HG02981 (cell line): ENCODE data around the gene ACCSL.
A peak's percentile ranks its signal among the peaks of the same experiment; 100 is the strongest.

Experiments
- ATAC-seq: cut with Tn5 transposase; IDR thresholded peaks from one replicate; pipeline ENCODE4 v1.9.1; 2021; ENCODE audit warnings: mild to moderate bottlenecking, moderate library complexity; ENCODE audit not compliant: unreplicated experiment

The ACCSL gene

DNA sequence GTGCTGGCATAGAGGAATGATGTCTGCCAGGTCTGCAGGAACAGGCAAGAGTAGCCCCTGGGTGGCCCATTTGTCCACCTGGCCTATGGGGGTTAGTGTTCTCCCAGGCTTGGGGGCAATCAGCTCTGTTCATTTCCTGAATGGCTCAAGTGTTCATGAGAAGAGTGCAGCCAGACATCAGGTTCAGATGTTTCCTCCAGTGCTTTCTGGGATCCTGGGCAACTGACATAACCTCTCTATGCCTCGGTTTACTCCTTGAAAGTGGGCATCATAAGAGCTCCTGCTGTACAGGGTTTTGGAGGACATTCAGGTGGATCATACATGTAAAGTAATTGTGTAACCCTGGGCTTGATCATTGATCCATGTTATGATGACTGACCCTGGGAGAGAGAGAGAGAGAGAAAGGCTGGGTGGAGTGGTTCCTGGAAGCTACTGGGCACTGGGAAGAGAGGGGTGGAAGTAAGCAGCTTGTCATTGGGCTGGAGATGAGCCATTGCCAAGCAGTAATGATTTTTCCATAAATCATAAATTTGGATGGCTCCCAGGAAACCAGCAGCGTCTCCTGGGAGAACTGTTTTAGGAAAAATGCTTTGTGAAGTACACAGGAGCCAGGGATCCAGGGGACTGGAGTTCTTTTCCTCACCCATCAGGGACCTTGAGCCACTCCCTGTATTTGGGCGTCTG is 30.2 kb upstream of the ACCSL start:
- ATAC-seq = no peak

- ATAC-seq = no peak
Observed at GRCh38 chr11:44018127-44018521, 29.7 kb upstream of the ACCSL start.

- ATAC-seq = no peak
Observed at GRCh38 chr11:44018829-44019228, 29.0 kb upstream of the ACCSL start.

GRCh38 chr11:44024977-44025376 is 22.8 kb upstream of the ACCSL start:
- no peak for ATAC-seq

DNA sequence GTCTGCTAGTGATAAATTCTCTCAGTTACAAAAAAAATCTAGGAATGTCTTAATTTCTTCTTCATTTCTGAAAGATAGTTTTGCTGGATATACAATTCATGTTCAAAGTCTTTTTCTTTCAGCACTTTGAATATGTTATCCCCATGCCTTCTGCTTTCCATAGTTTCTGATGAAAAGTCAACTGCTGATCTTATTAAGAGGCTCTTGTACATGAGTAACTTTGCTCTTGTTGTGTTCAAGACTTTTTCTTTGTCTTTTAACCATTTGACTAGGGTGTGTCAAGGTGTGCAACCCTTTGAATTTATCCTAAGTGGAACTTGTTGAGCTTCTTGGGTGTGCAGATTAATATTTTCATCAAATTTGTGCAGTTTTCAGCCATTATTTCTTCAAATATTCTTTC is 22.1 kb upstream of the ACCSL start:
- no peak for ATAC-seq

- ATAC-seq = no peak
Observed at GRCh38 chr11:44028401-44028800, 19.4 kb upstream of the ACCSL start.

GRCh38 chr11:44028816-44029506 is 18.8 kb upstream of the ACCSL start:
- no peak for ATAC-seq

- no peak for ATAC-seq
Observed at GRCh38 chr11:44029507-44029845, 18.3 kb upstream of the ACCSL start.

DNA sequence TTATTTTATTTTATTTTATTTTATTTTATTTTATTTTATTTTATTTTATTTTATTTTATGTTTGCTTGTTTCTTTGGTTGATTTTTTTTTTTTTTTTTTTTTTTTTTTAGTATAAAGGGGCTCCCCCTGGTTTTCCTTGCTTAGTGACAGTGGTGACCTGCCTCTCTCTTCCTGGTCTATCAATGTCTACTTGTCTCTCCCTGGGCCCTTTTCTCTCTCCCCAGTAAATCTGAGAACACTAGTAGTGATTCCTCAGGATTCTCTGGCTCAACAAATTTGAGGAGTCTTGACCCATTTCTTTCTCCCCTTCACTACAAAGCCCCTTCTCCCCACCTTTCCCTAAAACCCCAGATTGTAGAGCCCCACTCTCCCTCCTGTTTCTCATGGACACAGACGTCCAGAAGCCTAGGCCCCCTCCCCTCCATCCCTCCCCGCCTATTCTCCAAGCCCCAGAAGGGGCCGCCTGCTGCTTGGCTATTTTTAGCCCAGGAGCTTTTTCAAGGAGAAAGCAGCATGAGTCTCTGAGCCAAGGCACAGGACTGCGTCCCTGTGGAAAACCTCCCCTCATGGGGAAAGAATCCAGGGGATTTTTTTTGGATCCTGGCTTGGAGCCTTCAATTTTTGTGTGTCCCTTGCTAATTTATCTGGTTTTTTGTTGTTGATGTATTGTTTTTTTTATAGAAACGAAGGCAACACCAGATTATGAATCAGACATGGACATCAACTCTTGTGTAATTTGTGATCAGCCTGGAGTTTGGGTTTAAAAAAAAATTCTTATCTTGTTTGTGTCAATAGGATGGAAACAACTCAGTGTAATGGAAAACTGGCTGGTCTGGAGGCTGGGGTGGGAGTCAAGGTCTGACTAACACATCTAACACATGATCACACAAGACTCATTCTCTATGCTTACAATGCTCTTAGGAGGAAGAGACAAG is 17.5 kb upstream of the ACCSL start:
- no peak for ATAC-seq

- ATAC-seq = no peak
Observed at GRCh38 chr11:44030996-44031395, 16.8 kb upstream of the ACCSL start.

GRCh38 chr11:44031549-44031948 is 16.2 kb upstream of the ACCSL start:
- ATAC-seq = no peak

DNA sequence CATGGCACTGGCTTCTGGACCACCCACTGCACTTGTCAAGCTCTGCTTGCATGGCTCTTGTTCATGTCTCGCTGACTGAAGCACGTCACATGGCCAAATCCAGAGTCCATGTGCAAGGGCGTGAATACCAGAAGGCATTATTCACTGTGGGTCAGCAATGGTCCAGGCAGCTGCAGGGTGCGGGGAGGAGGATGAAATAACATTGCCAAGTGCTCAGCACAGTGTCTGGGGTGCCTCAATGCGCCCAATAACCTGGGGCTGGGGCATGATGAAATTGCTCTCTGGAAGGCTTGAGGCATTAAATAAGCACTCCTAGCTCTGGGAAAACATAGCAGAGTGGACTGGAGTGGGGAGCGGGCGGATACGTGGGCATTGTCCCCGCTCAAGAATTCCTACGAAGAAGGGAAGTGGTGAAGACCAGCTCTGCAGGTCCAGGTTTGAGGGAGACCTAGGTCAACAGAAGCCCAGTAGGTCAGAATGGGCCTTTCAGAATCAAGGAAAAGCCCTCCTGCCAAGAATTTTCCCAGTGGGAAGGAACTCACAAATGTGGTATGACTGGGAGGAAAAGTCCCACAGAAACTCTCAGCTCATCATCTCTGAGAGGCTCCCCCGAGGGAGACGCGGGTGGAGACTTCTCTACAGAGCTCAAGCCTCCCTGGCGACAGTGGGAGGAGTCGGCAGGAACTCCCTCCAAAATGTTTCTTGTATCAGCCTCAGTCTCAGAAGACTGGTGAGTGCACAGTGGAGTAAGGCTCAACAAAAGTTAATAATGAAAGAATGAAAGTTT is 15.3 kb upstream of the ACCSL start:
- no peak for ATAC-seq

- ATAC-seq = no peak
Observed at GRCh38 chr11:44033411-44033850, 14.3 kb upstream of the ACCSL start.

- no peak for ATAC-seq
Observed at GRCh38 chr11:44033856-44034255, 13.9 kb upstream of the ACCSL start.

DNA sequence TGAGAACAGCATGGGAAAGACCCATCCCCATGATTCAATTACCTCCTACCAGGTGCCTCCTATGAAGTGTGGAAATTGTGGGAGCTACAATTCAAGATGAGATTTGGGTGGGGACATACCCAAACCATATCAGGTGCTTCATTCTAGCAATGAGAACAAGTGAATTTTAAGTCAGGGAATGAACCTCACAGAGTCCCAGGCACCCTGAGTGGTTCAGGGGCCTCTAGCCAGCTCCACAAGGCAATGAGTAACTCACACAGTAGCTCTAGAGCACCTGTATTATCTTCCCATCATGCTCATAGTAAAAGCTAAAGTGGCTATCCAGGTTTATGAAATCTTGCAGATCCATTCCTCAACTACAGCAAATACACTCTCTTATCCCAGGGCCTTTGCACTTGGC is 13.1 kb upstream of the ACCSL start:
- no peak for ATAC-seq

DNA sequence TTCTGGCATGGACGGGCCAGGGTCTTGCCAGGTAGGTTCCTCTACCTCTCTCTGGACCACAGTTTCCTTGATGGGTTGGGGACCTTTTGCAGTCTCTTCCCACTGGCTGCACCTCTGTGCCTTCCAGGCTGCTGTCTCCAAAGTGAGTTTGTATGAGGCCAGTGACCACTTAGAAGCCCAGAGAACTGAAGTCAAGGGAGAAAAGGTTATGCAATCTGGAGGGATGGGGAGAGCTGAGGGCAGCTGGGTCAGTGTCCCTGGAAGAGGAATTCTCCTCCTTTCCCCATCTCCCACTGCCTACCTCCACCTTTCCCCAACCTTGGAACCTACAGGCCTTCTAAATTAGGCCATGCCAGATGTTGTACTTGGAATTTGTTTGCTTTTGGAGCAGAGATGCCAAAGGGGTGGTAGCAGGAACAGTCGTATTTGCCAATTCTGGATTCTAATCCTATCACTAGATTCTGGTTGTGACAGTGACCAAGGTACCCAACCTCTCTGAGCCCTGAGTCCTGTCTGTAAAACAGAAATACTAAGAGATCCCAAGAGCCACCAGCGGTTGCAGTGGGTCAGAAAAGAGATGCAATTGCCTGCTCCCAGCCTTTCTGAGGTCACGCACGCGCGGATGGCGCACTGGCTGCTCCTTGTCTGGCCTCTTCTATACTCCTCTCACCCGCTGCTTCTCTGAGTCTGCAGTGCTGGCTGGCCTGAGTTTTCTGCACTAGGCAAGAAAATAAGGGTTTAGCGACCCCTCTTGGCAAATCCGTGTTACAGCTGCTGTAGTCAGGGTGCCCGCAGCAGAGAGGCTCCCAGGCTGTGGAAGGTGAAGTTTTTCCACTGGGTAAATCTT is 10.7 kb upstream of the ACCSL start:
- ATAC-seq = peak; percentile 63

DNA sequence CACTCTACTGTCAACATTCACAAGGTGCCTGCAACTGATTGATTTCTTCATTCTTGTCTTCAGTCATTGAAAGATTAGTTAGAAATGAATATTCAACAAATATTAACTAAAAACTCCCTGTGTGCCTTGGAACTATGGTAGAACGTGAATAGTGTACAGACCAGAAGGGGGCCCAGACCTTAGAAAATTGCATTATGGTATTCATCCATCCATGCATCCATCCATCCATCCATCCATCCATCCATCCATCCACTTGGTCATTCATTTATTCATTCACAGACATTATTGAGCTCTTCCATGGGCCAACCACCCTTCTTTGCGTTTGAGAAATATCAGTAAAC is 10.2 kb upstream of the ACCSL start:
- no peak for ATAC-seq

- no peak for ATAC-seq
Observed at GRCh38 chr11:44043157-44043556, 4.6 kb upstream of the ACCSL start.

GRCh38 chr11:44046182-44046581 is 1.6 kb upstream of the ACCSL start:
- no peak for ATAC-seq

GRCh38 chr11:44047298-44047697 is 483 bp upstream of the ACCSL start:
- no peak for ATAC-seq
